K562 (cell line): Measurements from ENCODE around the gene HACL1. TPM values are rescaled to one million over a fixed set of nuclear protein-coding genes. Genes with fewer than 3 reads are reported as not detected.

Source experiments
- ATAC-seq: fragments of 200-7000 bp; cut with Tn5 transposase; 3 replicates; pipeline ENCODE4 v1.9.1; 2020; ENCODE audit warnings: moderate library complexity
- BruUV-seq: library from RNA; stranded (reverse); fragments of 400-500 nt; replicated peaks from 2 replicates; lab custom pipeline; 2021; lab: Mats Ljungman, UMichigan
- CTCF ChIA-PET: fragments of 300-600 bp; formaldehyde crosslinking; extraction: SDS; loops from one replicate; lab custom pipeline; 2021; ENCODE audit warnings: low intra/inter-chr PET ratio; lab: Yijun Ruan, JAX
- POLR2A ChIA-PET: fragments of 300-600, 350-650 bp; sonication (Branson Sonifier 250); formaldehyde crosslinking; extraction: SDS; loops from one replicate; lab custom pipeline; 2021; ENCODE audit warnings: antibody characterized with exemption, inconsistent platforms; lab: Yijun Ruan, JAX
- DNase-seq, 4 experiments: peaks; one replicate each; pipeline versions ENCODE4 v3.0.0 to v3.0.0-alpha.2; 2011 to 2018; ENCODE audit warnings: low spot score in 3 of 4, mixed read lengths in 3 of 4; ENCODE audit errors: extremely low read depth in 1 of 4
- FAIRE-seq: peaks from 2 replicates; lab custom pipeline; 2011; peaks lifted over from hg19 to GRCh38; lab: Jason Lieb, UNC
- H2AFZ ChIP-seq: 2 replicates; pipeline ENCODE4 v1.6.0; 2011; ENCODE audit warnings: low read depth, low read length, control low read depth, inconsistent platforms
- H3K27ac ChIP-seq: fragments of 200-600 bp; 3 replicates; pipeline ENCODE4 v1.8.0; 2011; ENCODE audit warnings: low read depth, mild to moderate bottlenecking, control low read depth, inconsistent platforms, low read length, moderate library complexity, mixed read lengths; ENCODE audit errors: extremely low read depth
- H3K27me3 ChIP-seq, 2 experiments: fragments of 300-600 bp in 1 of 2; 2 replicates in 1 of 2; 3 replicates in 1 of 2; pipeline versions ENCODE4 v1.6.0 to v1.8.0; 2011; ENCODE audit warnings: inconsistent platforms in 2 of 2, low read length in 2 of 2, mild to moderate bottlenecking in 1 of 2, mixed read lengths in 1 of 2, moderate library complexity in 1 of 2; ENCODE audit not compliant: control insufficient read depth in 2 of 2, insufficient read depth in 2 of 2
- H3K36me3 ChIP-seq: fragments of 300-600 bp; 3 replicates; pipeline ENCODE4 v1.8.0; 2011; ENCODE audit warnings: mild to moderate bottlenecking, low read length, inconsistent platforms; ENCODE audit not compliant: control insufficient read depth, insufficient read depth
- H3K4me1 ChIP-seq, 2 experiments: fragments of 200-600 bp in 1 of 2; replicated peaks in 1 of 2; 2 replicates in 1 of 2; 3 replicates in 1 of 2; pipeline versions ENCODE4 v1.5.1 to v1.8.0; 2011; ENCODE audit warnings: inconsistent platforms in 2 of 2, low read length in 2 of 2, mild to moderate bottlenecking in 1 of 2, mixed read lengths in 1 of 2, moderate library complexity in 1 of 2; ENCODE audit not compliant: control insufficient read depth in 2 of 2, insufficient read depth in 2 of 2
- H3K4me2 ChIP-seq: 2 replicates; pipeline ENCODE4 v1.6.1; 2011; ENCODE audit warnings: low read length, control low read depth, inconsistent platforms, mixed read lengths; ENCODE audit not compliant: insufficient read depth
- H3K4me3 ChIP-seq: fragments of 200-600 bp; sonication (generic), shearing (Covaris generic); 2 replicates; pipeline ENCODE4 v1.5.1; 2016; ENCODE audit warnings: control low read depth, inconsistent platforms
- H3K79me2 ChIP-seq: fragments of 200-600 bp; 3 replicates; pipeline ENCODE4 v1.8.0; 2011; ENCODE audit warnings: low read length, inconsistent platforms; ENCODE audit not compliant: control insufficient read depth, insufficient read depth
- H3K9ac ChIP-seq, 2 experiments: 2 replicates each; pipeline versions ENCODE4 v1.6.0 to v1.6.1; 2011; ENCODE audit warnings: low read depth in 2 of 2, low read length in 2 of 2, control low read depth in 1 of 2, inconsistent platforms in 1 of 2, mild to moderate bottlenecking in 1 of 2, mixed read lengths in 1 of 2; ENCODE audit not compliant: insufficient read depth in 1 of 2
- H3K9me1 ChIP-seq: one replicate; pipeline ENCODE4 v1.6.0; 2011; ENCODE audit warnings: inconsistent platforms, mild to moderate bottlenecking, low read length, moderate library complexity; ENCODE audit not compliant: control insufficient read depth, insufficient read depth
- H3K9me3 ChIP-seq: replicated peaks from 2 replicates; pipeline ENCODE4 v1.5.1; 2011; ENCODE audit warnings: low read depth, low read length, inconsistent platforms; ENCODE audit not compliant: control insufficient read depth, insufficient read depth
- H4K20me1 ChIP-seq: replicated peaks from 2 replicates; pipeline ENCODE4 v1.6.1; 2011; ENCODE audit warnings: low read length, inconsistent platforms, mixed read lengths; ENCODE audit not compliant: control insufficient read depth, insufficient read depth
- CEBPG ChIP-seq, 3 experiments: fragments of 200-800 bp in 1 of 3; sonication (Bioruptor generic) in 1 of 3; sonication (generic) in 1 of 3; formaldehyde crosslinking in 1 of 3; IDR thresholded peaks in 2 of 3; conservative IDR thresholded peaks in 1 of 3; 2 replicates each; pipeline versions ENCODE4 v1.6.1 to v1.8.0; 2016 to 2022; ENCODE audit warnings: missing compliant biosample characterization in 2 of 3, missing genetic modification characterization in 2 of 3, mild to moderate bottlenecking in 1 of 3, missing genetic modification reagents in 1 of 3
- CSDE1 ChIP-seq, 2 experiments: fragments of 450-650 bp; IDR thresholded peaks; 2 replicates each; pipeline ENCODE4 v1.6.1; 2016; ENCODE audit warnings: mild to moderate bottlenecking in 1 of 2
- ETV1 ChIP-seq: fragments of 450-650 bp; conservative IDR thresholded peaks from 2 replicates; pipeline ENCODE4 v1.6.1; 2016; ENCODE audit warnings: missing genetic modification characterization, control low read depth, low read depth, missing compliant biosample characterization
- FOXJ3 ChIP-seq: sonication (generic); formaldehyde crosslinking; IDR thresholded peaks from 2 replicates; pipeline ENCODE4 v1.4.0; 2020; ENCODE audit warnings: mild to moderate bottlenecking, missing genetic modification reagents
- GABPB1 ChIP-seq: sonication (generic); formaldehyde crosslinking; IDR thresholded peaks from 2 replicates; pipeline ENCODE4 v1.8.0; 2022; ENCODE audit warnings: mild to moderate bottlenecking, missing genetic modification reagents
- GTF2E2 ChIP-seq: fragments of 200-800 bp; sonication (Bioruptor generic); IDR thresholded peaks from 2 replicates; pipeline ENCODE4 v1.6.1; 2016; ENCODE audit warnings: missing genetic modification characterization, missing compliant biosample characterization
- HNRNPL ChIP-seq: fragments of 200-400 bp; formaldehyde crosslinking; IDR thresholded peaks from 2 replicates; pipeline ENCODE4 v1.6.1; 2017; ENCODE audit warnings: low read depth, mild to moderate bottlenecking, low read length
- KLF10 ChIP-seq: fragments of 250-450 bp; sonication (Bioruptor Pico); IDR thresholded peaks from 2 replicates; pipeline ENCODE4 v1.6.1; 2021; ENCODE audit warnings: matching md5 sums
- L3MBTL2 ChIP-seq: fragments of 450-650 bp; IDR thresholded peaks from 2 replicates; pipeline ENCODE4 v1.6.1; 2016; ENCODE audit warnings: mild to moderate bottlenecking, moderate library complexity
- LCOR ChIP-seq: sonication (generic); formaldehyde crosslinking; IDR thresholded peaks from 2 replicates; pipeline ENCODE4 v1.8.0; 2022; ENCODE audit warnings: mild to moderate bottlenecking, missing genetic modification reagents
- MEF2D ChIP-seq: conservative IDR thresholded peaks from 2 replicates; pipeline ENCODE4 v1.6.1; 2016; ENCODE audit warnings: low read depth, missing genetic modification characterization, missing compliant biosample characterization
- NFIC ChIP-seq: fragments of 450-650 bp; IDR thresholded peaks from 2 replicates; pipeline ENCODE4 v1.6.1; 2017; ENCODE audit warnings: mild to moderate bottlenecking, inconsistent platforms
- POLR2H ChIP-seq: IDR thresholded peaks from 2 replicates; pipeline ENCODE4 v1.6.1; 2016; ENCODE audit warnings: missing genetic modification characterization, low read depth, mild to moderate bottlenecking, control low read depth, missing compliant biosample characterization, moderate library complexity
- SMARCA4 ChIP-seq: fragments of 450-650 bp; IDR thresholded peaks from 2 replicates; pipeline ENCODE4 v1.6.1; 2016
- SRF ChIP-seq, 2 experiments: fragments of 250-450, 450-650 bp in 1 of 2; sonication (Bioruptor Pico) in 1 of 2; sonication (generic) in 1 of 2; formaldehyde crosslinking; IDR thresholded peaks; 2 replicates each; pipeline versions ENCODE4 v1.5.0 to v1.5.1; 2020 to 2022; ENCODE audit warnings: mild to moderate bottlenecking in 1 of 2, missing genetic modification reagents in 1 of 2
- ZBTB1 ChIP-seq: sonication (generic); formaldehyde crosslinking; IDR thresholded peaks from 2 replicates; pipeline ENCODE4 v1.8.1; 2023; ENCODE audit warnings: missing genetic modification reagents, low read depth, mild to moderate bottlenecking, borderline replicate concordance
- ZFP1 ChIP-seq: fragments of 450-650 bp; formaldehyde crosslinking; IDR thresholded peaks from 2 replicates; pipeline ENCODE4 v1.4.0; 2020; ENCODE audit warnings: mild to moderate bottlenecking, mixed read lengths
- ZNF76 ChIP-seq: fragments of 250-450 bp; sonication (Bioruptor Pico); IDR thresholded peaks from 2 replicates; pipeline ENCODE4 v1.4.0; 2020; ENCODE audit warnings: mild to moderate bottlenecking, moderate library complexity, borderline replicate concordance
- ZNF785 ChIP-seq: fragments of 250-450 bp; sonication (Bioruptor Pico); IDR thresholded peaks from 2 replicates; pipeline ENCODE4 v1.4.0; 2020; ENCODE audit warnings: mild to moderate bottlenecking
- WGBS: fragments of 100-300 bp; shearing (Covaris generic); methylation state at CpG from one replicate; pipeline ENCODE4 v1.1.6; 2016; ENCODE audit warnings: low coverage, mixed read lengths; ENCODE audit not compliant: insufficient coverage; ENCODE audit errors: missing lambda C conversion rate; 5-methylcytosine and 5-hydroxymethylcytosine counted together
- in situ Hi-C: fragments of 300-500 bp; cut with MboI; formaldehyde crosslinking; loops from 4 replicates; pipeline ENCODE4 v1.15.0; 2018; ENCODE audit warnings: inconsistent platforms, mixed read lengths
- intact Hi-C: fragments of 100-400 bp; cut with micrococcal nuclease; formaldehyde crosslinking; loops from 2 replicates; pipeline ENCODE4 v1.14.2; 2022
- polyA plus RNA-seq, 8 experiments: library from polyadenylated mRNA; depleted of rRNA in 4 of 8; stranded (reverse) in 5 of 8; unstranded in 3 of 8; fragments of >200 nt; fragmentation: Nextera tagmentation in 2 of 8; fragmentation: Illumina TruSeq in 1 of 8; extraction: Ambion mirVana in 2 of 8; extraction: Trizol in 1 of 8; gene quantifications; 2 replicates each; pipeline versions ENCODE4 v1.2.1 to v1.2.3, GENCODE V29; 2011 to 2014; ENCODE audit warnings: inconsistent platforms in 1 of 8, missing spikeins in 1 of 8
- total RNA-seq, 7 experiments: library from RNA; depleted of rRNA in 6 of 7; stranded (reverse); fragments of >200 nt in 6 of 7; fragmentation: Illumina TruSeq in 2 of 7; extraction: Trizol in 2 of 7; gene quantifications; 2 replicates each; pipeline versions ENCODE4 v1.2.1 to v1.2.3, GENCODE V29; 2011 to 2021; ENCODE audit warnings: low replicate concordance in 1 of 7
- TF ChIP-seq, protein P1 (sequence below): fragments of 200-800 bp; sonication (Bioruptor generic); IDR thresholded peaks from 2 replicates; pipeline ENCODE4 v1.6.1; 2017; ENCODE audit warnings: missing genetic modification characterization, missing compliant biosample characterization

The HACL1 gene
- total and polyA plus RNA-seq, 9 of the 15 experiments (the other 6 are each of a cell fraction or from before 2014, with no cell fraction given), result 18.9 to 61.5 (median 30.5) TPM

GRCh38 chr3:15602146-15602536 lies 772 bp upstream of the HACL1 start:
- Histone ChIP-seq H4K20me1 (no peaks in the 10 kb centered on the region), H3K27me3 (no peaks in the 10 kb centered on the region), H3K4me2 (peak overlapping the region; percentile 100), H3K9me1 (no peaks in the 10 kb centered on the region), H3K4me3 (peak overlapping the region; percentile 73), H3K36me3 (peaks cover 26% of the 10 kb centered on the region; the same call in 2 of the 3 replicates), H3K9me3 (no peaks in the 10 kb centered on the region; the same call in 1 of the 2 replicates), H3K9ac (peak overlapping the region; percentile 80 to 90), H3K79me2 (peaks cover 16% of the 10 kb centered on the region), H3K27ac (peak overlapping the region; percentile 74), H3K4me1 (peaks cover 0 to 5% of the 10 kb centered on the region in 2 experiments; a peak in 2 of 5 replicates), H2AFZ (peak overlapping the region; percentile 93)
- DNase-seq, result peak in 1 of 4 experiments; percentile 35
- ATAC-seq, result peak; percentile 48
- in situ Hi-C loops, result no loop called here
- ChIA-PET CTCF (no interaction called here), POLR2A (interaction anchor here (0.5 to 1.5 kb wide), 16 partner anchors 8 to 619 kb away, joined by 3 to 13 read pairs (median 3); partner anchors contain the start of genes GALNT15 and MRPS25)
- TSS peak; percentile 91 for BruUV-seq
- intact Hi-C loops, result loop anchor here (5.0 kb wide), 1 partner anchor 260 kb away; no protein-coding TSS in a partner anchor
- no peak for FAIRE-seq
- 1% methylated on average over 9 of the region's 9 CpGs for WGBS
- TF ChIP-seq ZBTB1 (no peak), ETV1 (tag) (0 out of 2 replicates have a peak, but pooled peaks have one; percentile 15), ZNF76 (CRISPR knock-in tag) (0 out of 2 replicates have a peak, but pooled peaks have one; percentile 1), ZNF785 (CRISPR knock-in tag) (no peak), KLF10 (CRISPR knock-in tag) (no peak), SRF (CRISPR knock-in tag; IDR thresholded peaks at IDR 0.05) (no peak), CSDE1 (IDR thresholded peaks at IDR 0.05) (peak in 1 of 2 experiments; percentile 14; a peak in 1 of 4 replicates), ZFP1 (CRISPR knock-in tag) (no peak; the same call in 1 of the 2 replicates), POLR2H (tag) (peak; percentile 75), CEBPG (CRISPR knock-in tag; IDR thresholded peaks at IDR 0.05) (peak; percentile 12; the same call in 1 of the 2 replicates), CEBPG (tag; conservative IDR thresholded peaks at IDR 0.05 in 1 of 2, IDR thresholded peaks at IDR 0.05 in 1 of 2) (no peak), LCOR (CRISPR knock-in tag) (no peak; the same call in 1 of the 2 replicates), SMARCA4 (peak; percentile 46; the same call in 1 of the 2 replicates), GABPB1 (CRISPR knock-in tag) (no peak), HNRNPL (no peak), NFIC (peak; percentile 47; the same call in 1 of the 2 replicates), L3MBTL2 (no peak), FOXJ3 (CRISPR knock-in tag) (no peak), MEF2D (tag) (0 out of 2 replicates have a peak, but pooled peaks have one; percentile 4), GTF2E2 (peak; percentile 5; the same call in 1 of the 2 replicates)
- TF ChIP-seq, protein P1, sequence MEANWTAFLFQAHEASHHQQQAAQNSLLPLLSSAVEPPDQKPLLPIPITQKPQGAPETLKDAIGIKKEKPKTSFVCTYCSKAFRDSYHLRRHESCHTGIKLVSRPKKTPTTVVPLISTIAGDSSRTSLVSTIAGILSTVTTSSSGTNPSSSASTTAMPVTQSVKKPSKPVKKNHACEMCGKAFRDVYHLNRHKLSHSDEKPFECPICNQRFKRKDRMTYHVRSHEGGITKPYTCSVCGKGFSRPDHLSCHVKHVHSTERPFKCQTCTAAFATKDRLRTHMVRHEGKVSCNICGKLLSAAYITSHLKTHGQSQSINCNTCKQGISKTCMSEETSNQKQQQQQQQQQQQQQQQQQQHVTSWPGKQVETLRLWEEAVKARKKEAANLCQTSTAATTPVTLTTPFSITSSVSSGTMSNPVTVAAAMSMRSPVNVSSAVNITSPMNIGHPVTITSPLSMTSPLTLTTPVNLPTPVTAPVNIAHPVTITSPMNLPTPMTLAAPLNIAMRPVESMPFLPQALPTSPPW (CRISPR knock-in tag), result 0 out of 2 replicates have a peak, but pooled peaks have one; percentile 10
